Uterus (tissue), 4 donors: Measurements from ENCODE around the gene FANCD2. TPM values are rescaled to one million over a fixed set of nuclear protein-coding genes. Genes with fewer than 3 reads are reported as not detected.
"Not testable (repeated sequence)": the region's sequence is repeated elsewhere in the genome, so short reads cannot be mapped to it uniquely, and the experiment has no call there.

Experiments
- DNase-seq, 2 donors: peaks; one replicate each; pipeline ENCODE4 v3.0.0-alpha.2; 2019 to 2020
- H3K27ac ChIP-seq, 2 donors: fragments of 200-600 bp; sonication (generic); 1 replicate in 1 of 2; 2 replicates in 1 of 2; pipeline ENCODE4 v1.5.1; 2016 to 2018
- H3K27me3 ChIP-seq, 2 donors: fragments of 200-600 bp; sonication (generic); one replicate each; pipeline ENCODE4 v1.5.1; 2018 to 2019; ENCODE audit warnings: control low read depth in 1 of 2
- H3K36me3 ChIP-seq, 2 donors: fragments of 200-600 bp; sonication (generic); one replicate each; pipeline ENCODE4 v1.5.1; 2019; ENCODE audit warnings: control low read depth in 1 of 2
- H3K4me1 ChIP-seq, 2 donors: fragments of 200-600 bp; sonication (generic); one replicate each; pipeline ENCODE4 v1.5.1; 2018 to 2019; ENCODE audit warnings: control low read depth in 1 of 2
- H3K4me3 ChIP-seq, 2 donors: fragments of 200-600 bp; sonication (generic); 1 replicate in 1 of 2; 2 replicates in 1 of 2; pipeline ENCODE4 v1.5.1; 2018 to 2019; ENCODE audit warnings: mild to moderate bottlenecking in 1 of 2
- H3K9me3 ChIP-seq, 2 donors: fragments of 200-600 bp; sonication (generic); one replicate each; pipeline ENCODE4 v1.5.1; 2019; ENCODE audit warnings: control low read depth in 1 of 2
- POLR2A ChIP-seq, 2 donors: fragments of 450-650 bp; IDR thresholded peaks; one replicate each; pipeline ENCODE4 v1.6.1; 2016; ENCODE audit warnings: antibody characterized with exemption in 2 of 2, mild to moderate bottlenecking in 1 of 2, moderate library complexity in 1 of 2
- intact Hi-C: fragments of 100-400 bp; cut with DNase I; formaldehyde crosslinking; loops from one replicate; pipeline ENCODE4 v1.15.1; 2023; ENCODE audit warnings: low total_unique reads
- total RNA-seq, 4 donors: library from RNA; depleted of rRNA in 3 of 4; stranded (reverse); fragments of >200 nt in 3 of 4; gene quantifications; one replicate each; pipeline versions ENCODE4 v1.1.0 to v1.2.4, GENCODE V29; 2014 to 2023
- TF ChIP-seq, protein P1 (sequence below), 4 experiments: fragments of 200-600 bp in 2 of 4; fragments of 450-650 bp in 2 of 4; sonication (generic) in 2 of 4; IDR thresholded peaks; one replicate each; pipeline ENCODE4 v1.5.1; 2016 to 2019; ENCODE audit warnings: antibody characterized with exemption in 4 of 4, mild to moderate bottlenecking in 2 of 4, moderate library complexity in 1 of 4
- donor health status: DM: yes; HTN: yes; CAD: no.

FANCD2 gene
- total RNA-seq, 4 donors from 2014 or later = 3.0 to 17.7 (median 3.6) TPM; not detected in 1

- no peaks in the 10 kb centered on the region for H3K4me1 ChIP-seq
- intact Hi-C loops = no loop called here
- no peak overlapping the region for H3K27ac ChIP-seq
- H3K4me3 ChIP-seq = no peak overlapping the region
- no peaks in the 10 kb centered on the region for H3K9me3 ChIP-seq
- no peak for DNase-seq
- no peaks in the 10 kb centered on the region for H3K27me3 ChIP-seq
- no peaks in the 10 kb centered on the region for H3K36me3 ChIP-seq
- TF ChIP-seq POLR2A (IDR thresholded peaks at IDR 0.05) = no peak
- TF ChIP-seq, protein P1, sequence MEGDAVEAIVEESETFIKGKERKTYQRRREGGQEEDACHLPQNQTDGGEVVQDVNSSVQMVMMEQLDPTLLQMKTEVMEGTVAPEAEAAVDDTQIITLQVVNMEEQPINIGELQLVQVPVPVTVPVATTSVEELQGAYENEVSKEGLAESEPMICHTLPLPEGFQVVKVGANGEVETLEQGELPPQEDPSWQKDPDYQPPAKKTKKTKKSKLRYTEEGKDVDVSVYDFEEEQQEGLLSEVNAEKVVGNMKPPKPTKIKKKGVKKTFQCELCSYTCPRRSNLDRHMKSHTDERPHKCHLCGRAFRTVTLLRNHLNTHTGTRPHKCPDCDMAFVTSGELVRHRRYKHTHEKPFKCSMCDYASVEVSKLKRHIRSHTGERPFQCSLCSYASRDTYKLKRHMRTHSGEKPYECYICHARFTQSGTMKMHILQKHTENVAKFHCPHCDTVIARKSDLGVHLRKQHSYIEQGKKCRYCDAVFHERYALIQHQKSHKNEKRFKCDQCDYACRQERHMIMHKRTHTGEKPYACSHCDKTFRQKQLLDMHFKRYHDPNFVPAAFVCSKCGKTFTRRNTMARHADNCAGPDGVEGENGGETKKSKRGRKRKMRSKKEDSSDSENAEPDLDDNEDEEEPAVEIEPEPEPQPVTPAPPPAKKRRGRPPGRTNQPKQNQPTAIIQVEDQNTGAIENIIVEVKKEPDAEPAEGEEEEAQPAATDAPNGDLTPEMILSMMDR (IDR thresholded peaks at IDR 0.05) = no peak
Measured at GRCh38 chr3:10055097-10055496, 28.9 kb downstream of the FANCD2 start.

- DNase-seq, H3K36me3 ChIP-seq, H3K9me3 ChIP-seq, H3K27me3 ChIP-seq, H3K4me3 ChIP-seq, H3K4me1 ChIP-seq, H3K27ac ChIP-seq, intact Hi-C loops: not testable (repeated sequence)
Measured at GRCh38 chr3:10070077-10070476, 43.8 kb downstream of the FANCD2 start.

GRCh38 chr3:10074666-10075065 is 48.4 kb downstream of the FANCD2 start:
- Histone ChIP-seq H3K27me3 (no peaks in the 10 kb centered on the region), H3K36me3 (no peaks in the 10 kb centered on the region), H3K4me3 (no peak overlapping the region), H3K27ac (no peak overlapping the region), H3K9me3 (no peaks in the 10 kb centered on the region), H3K4me1 (no peaks in the 10 kb centered on the region)
- intact Hi-C loops = no loop called here
- no peak for DNase-seq
- TF ChIP-seq POLR2A (IDR thresholded peaks at IDR 0.05) = no peak
- TF ChIP-seq, protein P1 (IDR thresholded peaks at IDR 0.05) = no peak

GRCh38 chr3:10081871-10082270 is 55.6 kb downstream of the FANCD2 start:
- Histone ChIP-seq H3K4me3 (no peak overlapping the region), H3K27ac (no peak overlapping the region), H3K4me1 (no peaks in the 10 kb centered on the region), H3K36me3 (no peaks in the 10 kb centered on the region), H3K9me3 (no peaks in the 10 kb centered on the region), H3K27me3 (no peaks in the 10 kb centered on the region)
- DNase-seq = no peak
- TF ChIP-seq, protein P1 (IDR thresholded peaks at IDR 0.05) = no peak
- TF ChIP-seq POLR2A (IDR thresholded peaks at IDR 0.05) = no peak
- intact Hi-C loops = no loop called here

- Histone ChIP-seq H3K4me3 (no peak overlapping the region), H3K9me3 (no peaks in the 10 kb centered on the region), H3K4me1 (no peaks in the 10 kb centered on the region), H3K27me3 (no peaks in the 10 kb centered on the region), H3K36me3 (no peaks in the 10 kb centered on the region), H3K27ac (no peak overlapping the region)
- intact Hi-C loops = no loop called here
- no peak for TF ChIP-seq POLR2A (IDR thresholded peaks at IDR 0.05)
- TF ChIP-seq, protein P1 (IDR thresholded peaks at IDR 0.05) = no peak
- no peak for DNase-seq
Measured at GRCh38 chr3:10085738-10086137, 59.5 kb downstream of the FANCD2 start.

- Histone ChIP-seq H3K27me3 (no peaks in the 10 kb centered on the region), H3K9me3 (no peaks in the 10 kb centered on the region), H3K27ac (no peak overlapping the region), H3K4me1 (no peaks in the 10 kb centered on the region), H3K4me3 (no peak overlapping the region), H3K36me3 (no peaks in the 10 kb centered on the region)
- no peak for TF ChIP-seq POLR2A (IDR thresholded peaks at IDR 0.05)
- TF ChIP-seq, protein P1 (IDR thresholded peaks at IDR 0.05) = no peak
- intact Hi-C loops = no loop called here
- DNase-seq = no peak
Measured at GRCh38 chr3:10088256-10088655, 62.0 kb downstream of the FANCD2 start.
